GM19395 (cell line): Measurements from ENCODE around the gene OCRL.

Experiments used
- ATAC-seq: cut with Tn5 transposase; IDR thresholded peaks from one replicate; pipeline ENCODE4 v1.9.1; 2021; ENCODE audit warnings: mild to moderate bottlenecking, moderate library complexity; ENCODE audit not compliant: unreplicated experiment

The OCRL gene

DNA sequence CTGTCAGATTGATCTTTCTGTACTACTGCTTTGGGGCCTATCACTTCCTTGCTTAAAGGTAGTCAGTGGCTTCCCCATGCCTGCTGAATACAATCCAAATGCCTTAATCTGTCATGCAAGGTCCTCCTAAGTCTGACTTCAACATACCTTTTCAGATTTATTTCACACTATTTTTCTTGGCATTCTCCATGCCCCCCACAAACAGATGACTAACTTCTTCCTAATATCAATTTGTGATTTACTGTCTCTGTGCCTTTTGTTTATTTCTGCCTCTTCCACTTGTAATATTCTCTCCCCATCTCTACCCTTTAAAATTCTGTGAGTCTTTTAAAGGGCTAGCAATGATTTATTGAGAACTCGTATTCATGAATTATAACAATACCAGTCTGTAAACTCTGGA is 41.8 kb downstream of the OCRL start:
- no peak for ATAC-seq

DNA sequence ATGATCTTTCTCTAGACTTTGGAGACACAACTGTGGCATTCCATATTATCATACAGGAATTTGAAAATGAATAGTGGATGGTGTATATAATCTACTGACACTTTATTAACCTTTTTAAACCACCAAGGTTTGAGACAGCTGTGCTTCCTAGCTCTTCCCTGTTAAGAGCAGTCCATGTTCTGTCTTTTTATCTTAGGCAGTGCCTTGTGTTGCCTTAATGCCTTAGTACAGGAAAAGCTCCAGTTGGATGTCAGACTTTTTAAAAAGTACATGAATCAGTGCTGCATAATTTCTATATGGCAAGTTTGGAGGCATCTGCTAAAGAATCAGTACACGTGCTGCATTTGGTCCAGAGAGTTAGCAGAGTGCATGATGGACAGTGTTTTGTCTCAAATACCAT is 45.1 kb downstream of the OCRL start:
- no peak for ATAC-seq

DNA sequence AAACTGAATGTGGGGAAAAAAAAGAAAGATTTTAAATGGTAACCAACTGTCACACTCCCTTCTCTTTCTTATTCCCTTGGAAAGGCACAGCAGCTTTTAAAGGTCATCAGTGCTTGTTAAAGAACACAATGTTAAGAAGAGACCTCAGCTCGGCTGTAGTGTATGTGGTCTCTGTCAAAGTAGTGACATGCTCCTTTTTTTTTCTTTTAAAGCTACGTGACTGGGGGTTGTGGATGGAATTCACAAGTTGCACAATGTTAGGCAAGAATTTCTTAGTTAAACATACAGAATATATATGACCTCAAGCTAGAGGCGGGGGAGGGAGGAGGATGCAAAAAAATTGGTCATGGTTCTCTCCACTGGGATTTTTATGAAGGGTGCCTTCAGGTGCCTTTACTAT is 45.6 kb downstream of the OCRL start:
- no peak for ATAC-seq

DNA sequence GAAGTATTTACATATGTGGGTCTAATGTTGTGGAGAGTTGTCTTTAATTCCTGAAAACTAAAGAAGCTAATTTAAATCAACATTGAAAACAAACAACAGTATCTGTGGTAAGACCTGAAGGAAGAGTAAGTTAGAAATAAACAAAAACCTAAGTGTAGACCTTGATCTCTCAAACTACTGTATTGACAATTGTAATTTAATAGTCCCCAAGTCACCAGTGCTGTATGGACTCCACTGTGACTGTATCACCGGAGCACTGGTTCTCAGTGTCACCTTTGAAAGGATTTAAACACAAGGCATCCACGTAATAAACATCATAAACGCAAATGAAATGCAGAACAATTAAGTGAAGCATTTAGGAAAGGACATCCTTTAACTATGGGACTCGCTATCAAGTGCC is 46.4 kb downstream of the OCRL start:
- no peak for ATAC-seq

DNA sequence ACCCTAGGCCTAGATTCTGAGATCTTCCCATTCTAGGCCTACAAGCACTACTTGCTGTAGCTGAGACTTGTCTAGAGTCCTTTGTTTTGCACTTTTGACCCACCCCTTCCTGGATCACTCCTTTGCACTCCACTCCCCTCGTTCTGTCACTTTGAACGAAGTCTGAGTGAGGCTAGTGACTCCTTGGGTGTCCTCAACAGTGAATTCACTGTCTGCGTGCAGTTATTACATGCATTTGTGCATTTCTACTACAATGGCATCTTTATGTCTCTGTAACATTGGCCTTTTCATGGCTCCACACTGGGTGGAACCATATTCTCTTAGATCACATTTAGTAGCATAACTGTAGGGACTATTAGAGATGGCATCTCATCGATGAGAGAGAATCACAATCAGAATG is 50.5 kb downstream of the OCRL start:
- ATAC-seq = no peak

DNA sequence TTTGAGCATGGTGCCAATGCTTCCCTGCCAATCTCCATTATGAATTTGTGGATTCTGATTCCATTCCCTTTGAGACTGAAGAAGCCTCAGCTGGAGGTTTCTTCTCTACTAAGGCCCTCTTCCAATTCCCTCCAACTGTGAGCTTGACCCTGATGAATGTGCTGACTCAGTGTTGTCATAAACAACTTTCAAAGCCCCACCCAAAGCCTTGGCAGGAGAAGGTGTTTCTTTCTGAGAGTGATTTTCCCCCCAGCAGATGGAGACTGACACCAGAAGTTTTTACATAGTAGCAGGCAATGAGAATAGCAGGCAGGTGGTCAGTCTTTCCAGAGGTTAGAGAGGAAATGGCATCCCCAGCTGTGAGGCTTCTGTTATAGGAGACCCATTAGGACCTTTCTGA is 53.1 kb downstream of the OCRL start:
- no peak for ATAC-seq

DNA sequence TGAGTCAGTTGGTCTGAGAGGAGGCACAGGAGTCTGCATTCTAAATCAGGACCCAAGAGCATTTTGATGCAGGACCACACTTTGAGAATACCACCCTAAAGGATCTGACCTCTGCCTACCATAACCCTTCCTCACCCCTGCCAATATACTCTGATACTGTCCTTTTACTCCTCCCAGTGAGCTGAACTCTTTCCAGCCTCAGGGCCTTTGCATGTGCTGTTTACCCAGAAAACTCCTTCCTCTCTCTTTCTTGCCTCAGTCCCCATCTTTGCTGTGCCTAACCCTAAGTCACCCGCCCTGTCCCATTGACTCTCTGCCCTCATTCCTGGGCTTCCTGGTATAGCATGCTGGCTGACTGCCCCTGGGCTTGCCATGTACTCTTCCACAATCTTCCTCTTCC is 54.7 kb downstream of the OCRL start:
- ATAC-seq = no peak

DNA sequence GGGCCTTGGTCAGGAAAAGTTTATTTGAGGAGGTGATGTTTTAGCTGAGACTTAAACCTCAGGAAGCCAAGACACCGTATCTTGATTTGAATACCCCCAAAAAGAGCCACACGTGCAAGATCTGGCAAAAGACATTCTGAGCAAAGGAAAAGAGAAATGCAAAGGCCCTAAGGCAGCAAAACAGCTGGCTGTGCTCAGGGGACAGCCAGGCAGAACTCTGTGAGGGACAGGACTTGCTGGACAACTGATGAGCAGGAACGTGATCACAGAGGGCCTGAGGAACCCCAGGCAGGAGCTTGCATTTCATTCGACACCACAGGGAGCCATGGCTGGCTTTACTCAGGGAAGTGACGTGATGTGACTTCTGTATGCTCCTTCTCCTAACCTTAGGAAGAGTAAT is 56.0 kb downstream of the OCRL start:
- no peak for ATAC-seq

DNA sequence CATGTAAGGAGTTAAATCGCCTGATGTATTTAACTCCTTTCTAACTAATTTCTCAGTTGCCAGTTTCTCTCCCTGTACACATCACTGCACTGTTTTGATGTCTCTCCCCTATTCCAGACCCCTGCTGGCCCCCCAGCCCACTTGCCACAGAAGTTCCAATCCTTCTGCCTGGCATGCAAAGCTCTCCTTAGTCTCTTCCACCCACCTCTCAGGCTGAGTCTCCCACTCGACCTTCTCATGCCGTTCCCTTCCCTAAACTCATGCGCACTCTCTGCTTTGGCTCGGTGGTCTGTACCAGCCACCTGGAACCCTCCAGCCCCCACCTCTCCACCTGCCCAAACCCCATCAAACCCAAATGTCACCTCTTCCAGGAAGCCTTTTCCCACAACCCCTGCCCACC is 57.8 kb downstream of the OCRL start:
- ATAC-seq = no peak

DNA sequence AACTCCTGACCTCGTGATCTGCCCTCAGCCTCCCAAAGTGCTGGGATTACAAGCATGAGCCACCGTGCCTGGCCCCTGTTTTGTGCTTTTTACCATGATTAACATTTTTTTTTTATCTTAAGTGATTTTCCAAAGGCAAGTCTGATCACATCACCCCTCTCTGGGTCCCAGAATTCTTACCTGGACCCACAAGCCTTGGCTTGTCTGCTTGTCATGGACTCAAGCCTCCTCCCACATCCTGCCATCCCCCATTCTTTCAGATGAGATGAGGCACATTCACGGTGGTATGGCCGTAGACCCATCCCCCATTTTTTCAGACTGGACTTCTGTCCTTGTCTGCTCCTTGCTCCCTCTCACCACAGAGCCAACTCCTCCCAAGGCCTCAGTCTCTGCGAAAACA is 59.4 kb downstream of the OCRL start:
- no peak for ATAC-seq

DNA sequence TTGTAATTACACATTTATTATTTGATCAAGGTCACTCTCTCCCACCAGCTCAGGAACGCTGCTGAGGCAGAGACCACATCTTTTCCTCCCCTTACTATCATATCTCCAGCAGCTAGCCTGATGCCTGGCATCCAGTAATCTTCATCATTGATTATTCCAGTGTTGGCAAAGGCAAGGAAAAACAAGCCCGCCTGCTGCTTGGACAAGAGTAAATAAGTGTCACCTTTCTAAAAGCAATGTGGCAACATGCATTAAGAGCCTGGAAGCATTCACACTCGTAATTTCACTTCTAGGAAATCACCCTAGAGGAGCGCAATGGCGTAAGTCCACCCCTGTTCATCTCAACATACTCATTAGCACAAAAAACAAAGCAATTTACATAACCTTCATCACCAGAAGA is 59.9 kb downstream of the OCRL start:
- ATAC-seq = no peak

DNA sequence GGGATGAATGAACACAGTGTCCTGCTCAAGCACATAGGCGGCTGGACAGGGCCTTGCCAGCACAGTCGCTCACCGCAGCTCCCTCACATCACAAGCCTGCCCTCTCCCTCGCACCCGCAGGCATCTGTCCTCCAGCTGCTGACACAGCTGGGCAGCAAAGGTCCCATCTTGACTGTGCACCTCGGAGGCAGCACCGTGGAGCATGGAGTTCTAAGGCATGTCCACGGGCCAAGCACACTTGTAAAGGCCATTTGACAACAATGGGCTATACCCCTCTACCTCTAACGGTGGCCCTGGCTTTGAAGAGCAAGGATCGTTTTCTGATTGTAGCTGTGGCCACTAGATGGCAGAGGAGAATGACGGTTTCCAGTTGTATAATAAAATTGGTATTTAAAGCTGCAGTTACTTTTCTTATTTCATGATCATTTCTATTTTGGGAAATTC is 60.9 kb downstream of the OCRL start:
- no peak for ATAC-seq

DNA sequence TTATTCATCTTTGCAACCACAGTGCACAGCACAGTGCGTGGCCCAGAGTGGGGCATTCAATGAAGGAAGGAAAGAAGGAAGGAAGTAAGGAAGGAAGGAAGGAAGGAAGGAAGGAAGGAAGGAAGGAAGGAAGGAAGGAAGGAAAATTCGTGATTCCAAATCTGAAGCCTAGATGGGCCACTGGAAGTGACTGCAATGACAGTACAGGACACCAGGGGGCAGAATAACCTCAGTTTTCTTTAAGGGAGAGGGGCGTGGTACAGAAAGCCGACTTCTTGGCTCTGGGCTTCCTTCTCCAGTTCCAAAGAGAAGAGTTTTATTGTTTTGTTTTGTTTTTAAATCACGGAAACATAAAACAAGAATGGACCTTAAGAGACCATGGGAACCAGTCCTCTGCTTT is 66.9 kb downstream of the OCRL start:
- no peak for ATAC-seq

DNA sequence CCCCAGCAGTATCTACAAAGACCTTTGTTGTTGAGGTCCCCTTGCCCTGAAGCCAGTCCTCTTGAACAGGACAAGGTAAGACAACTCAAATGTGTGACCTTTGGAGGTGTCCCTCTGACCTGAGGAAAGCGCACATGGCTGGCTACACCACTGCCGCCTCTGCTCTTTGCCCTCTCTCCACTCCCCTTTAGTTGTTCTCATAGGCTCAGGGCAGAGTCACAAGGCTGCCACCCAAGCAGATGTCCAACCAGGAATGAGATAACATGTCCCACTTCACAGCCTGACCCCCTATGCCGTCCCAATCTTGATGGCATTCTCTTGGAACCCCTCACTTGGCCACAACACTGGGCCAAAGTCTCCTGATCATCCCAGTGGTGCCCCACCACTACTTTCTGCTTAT is 68.4 kb downstream of the OCRL start:
- ATAC-seq = no peak

DNA sequence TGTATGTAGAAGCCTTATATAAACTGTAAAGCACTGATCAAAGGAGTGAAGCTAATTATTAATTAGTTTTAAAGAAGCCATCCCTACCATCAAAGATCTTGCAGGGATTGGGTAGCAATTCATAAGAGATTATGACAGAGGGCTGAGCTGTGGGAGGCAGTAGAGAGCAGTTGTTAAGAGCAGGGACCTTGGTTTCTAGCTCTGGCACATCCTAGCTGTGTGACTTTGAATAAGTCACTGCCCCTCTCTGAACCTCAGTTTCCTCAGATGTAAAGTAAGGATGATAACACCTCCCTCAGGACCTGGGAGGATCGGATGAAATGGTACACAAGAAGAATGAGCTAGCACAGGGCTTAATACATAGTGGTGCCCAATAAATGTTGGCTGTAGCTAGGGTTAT is 69.3 kb downstream of the OCRL start:
- ATAC-seq = no peak

DNA sequence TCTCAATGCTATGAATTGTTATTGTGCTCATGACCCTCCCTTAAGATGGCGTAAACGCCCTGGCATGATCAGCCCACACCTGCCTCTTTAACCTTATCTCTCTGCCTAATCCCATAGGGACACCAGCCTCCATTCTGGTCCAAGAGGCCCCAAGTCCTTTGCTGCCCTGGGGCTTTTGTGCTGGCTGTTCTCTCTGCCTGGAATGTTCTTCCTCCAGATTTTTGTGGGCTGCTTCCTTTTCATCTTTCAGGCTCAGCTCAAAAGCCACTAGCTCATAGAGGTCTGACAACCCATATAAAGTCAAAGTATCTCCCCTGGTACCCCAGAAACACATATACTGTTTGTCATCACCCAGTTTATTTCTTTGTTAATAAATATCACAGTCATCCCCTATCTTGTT is 72.3 kb downstream of the OCRL start:
- no peak for ATAC-seq

DNA sequence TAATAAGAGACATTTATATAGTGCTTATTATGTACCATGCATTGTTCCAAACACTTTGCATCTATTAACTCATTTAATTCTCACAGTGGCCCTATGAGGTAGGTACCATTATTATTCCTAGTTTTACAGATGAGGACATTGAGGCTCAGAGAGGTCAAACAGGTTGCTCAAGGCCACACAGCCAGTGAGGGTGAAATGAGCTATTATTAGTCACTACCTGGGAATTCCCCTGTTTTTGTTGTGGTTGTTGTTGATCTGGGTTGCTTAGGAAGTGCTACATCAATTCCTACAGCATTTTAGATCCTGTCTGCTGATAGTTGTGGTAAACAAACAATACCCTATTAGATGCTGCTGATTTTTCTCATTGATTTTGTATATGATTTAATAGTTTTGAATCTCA is 73.5 kb downstream of the OCRL start:
- ATAC-seq = no peak

DNA sequence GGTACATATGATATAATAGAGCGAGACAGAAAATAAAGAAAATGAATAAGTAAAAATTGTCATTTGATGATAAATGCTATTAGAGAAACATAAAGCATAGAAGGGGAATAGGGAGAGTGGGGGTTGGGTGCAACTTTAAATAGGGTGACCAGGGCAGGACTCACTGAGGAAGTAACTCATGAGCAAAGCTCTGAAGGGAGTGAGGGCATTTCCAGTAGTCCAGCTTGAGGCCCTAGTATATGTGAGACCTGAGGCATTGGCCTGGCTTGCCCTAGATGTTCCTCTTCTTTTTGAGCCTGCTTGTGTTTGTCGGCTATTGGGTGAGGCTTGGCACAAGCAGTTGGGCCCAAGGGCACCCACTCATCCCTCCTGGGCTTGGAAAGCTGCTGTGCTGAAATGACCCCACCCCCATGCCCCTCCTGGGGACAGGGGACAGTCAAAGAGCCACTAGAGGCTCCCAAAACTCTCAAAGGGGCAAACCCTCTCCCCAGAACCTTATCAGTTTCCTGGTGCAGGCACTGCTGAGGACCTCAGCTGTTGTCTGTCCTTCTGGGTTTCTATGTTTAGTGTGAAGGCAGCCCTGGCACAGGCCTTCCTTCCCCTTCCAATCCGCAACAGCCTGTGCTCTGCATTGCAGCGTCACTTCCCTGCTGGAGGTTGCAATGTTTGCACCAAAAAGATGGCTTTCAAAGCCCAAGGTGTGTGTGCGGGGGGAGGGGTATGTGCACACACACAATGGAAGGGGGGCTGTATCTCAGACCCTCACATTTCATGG is 74.6 kb downstream of the OCRL start:
- ATAC-seq = no peak

DNA sequence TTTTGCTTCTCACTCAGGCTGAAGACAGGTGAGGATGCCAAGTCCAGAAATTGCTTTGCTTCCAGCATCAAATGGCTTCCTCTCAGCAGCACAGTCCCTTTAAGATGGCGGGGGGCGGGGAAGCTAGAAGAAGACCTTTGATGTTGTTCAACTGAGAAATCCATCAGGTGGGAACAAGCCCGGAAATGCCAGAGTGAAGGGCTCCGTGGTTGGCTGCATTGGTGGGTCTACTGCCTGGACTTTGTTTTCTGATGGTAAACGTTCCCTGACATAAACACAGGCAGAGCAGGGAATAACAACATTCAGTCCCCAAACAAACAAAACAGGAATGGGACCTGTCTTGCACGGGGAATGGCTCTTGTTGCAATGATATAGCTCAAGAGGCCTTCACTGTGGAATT is 77.4 kb downstream of the OCRL start:
- no peak for ATAC-seq

DNA sequence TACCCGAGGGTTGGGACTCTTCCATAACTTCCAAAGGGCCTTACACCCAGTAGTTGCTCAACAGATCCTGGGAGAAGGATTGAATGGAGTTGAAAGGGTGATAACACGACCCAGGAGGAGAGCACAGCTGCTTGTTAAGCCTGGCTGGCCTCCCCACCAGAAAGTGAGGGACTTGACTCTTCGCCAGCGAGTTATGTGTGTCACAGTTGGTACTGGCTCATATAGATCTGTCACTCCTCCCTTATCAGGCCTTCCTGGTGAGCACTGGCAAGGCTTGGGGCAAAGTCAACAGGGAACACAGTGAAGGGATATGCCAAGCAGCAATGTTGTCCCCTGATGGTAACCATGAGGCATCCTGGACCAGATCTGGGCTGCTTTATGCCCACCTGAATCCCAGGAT is 78.9 kb downstream of the OCRL start:
- no peak for ATAC-seq

DNA sequence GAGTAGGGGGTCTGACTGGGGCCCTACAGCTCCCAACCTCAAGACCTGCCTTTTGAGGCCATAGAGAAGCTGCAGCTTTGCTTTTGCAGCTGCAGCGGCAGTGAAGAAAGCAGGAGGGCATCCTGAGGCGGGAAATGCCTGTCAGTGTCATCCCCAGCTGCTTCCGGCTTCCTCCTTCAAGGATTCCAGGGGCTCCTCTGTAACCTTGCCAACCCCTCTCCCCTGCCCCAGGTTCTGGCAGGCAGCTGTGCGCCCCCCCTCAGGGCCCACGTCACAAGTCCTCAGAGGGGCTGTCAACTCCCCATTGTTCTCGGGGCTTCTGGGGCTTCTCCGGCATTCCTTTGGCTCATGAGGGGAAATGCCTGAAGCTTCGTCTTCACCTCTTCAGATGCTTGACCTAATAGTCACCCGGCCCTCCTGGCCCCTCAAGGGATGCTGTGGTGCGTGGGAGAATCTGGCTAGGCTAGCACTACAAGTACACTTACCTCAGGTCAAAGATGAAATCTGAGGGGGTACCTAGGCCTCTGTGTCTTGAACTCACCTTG is 82.8 kb downstream of the OCRL start:
- ATAC-seq = no peak

DNA sequence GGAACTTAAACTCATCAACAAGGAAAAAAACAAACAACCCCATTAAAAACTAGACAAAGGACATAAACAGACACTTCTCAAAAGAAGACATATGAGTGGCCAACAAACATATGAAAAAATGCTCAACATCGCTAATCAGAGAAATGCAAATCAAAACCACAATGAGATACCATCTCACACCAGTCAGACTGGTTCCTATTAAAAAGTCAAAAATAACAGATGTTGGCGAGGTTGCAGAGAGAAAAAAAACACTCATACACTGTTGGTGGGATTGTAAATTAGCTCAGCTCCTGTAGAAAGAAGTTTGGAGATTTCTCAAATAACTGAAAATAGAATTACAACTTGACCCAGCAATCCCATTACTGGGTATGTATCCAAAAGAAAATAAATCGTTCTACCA is 86.0 kb downstream of the OCRL start:
- ATAC-seq = no peak

DNA sequence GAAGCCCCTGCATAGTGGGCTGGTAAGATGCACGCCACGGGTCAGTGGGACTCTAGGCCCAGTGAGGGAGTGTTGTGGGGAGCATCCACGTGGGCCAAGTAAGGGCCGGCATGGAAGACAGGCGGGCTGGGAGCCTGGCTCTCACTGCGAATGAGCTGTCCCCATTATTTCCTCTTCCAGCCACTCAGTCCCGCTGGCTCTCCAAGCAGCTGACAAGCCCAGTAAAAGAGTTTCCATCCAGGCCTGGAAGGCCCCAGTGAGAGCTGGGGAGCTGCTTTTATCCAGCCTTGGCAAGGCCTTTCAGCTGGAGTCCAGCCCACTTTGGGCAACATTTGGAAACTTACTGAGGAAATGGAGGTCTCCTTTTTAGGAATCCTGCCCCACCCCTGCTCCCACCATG is 89.8 kb downstream of the OCRL start:
- no peak for ATAC-seq
